CD4-positive, alpha-beta T cell treated with Interferon alpha-2 for 1 hour (primary cell): Measurements from ENCODE around the gene ZNF423.

ENCODE experiments used
- DNase-seq, 2 donors: peaks; one replicate each; pipeline ENCODE4 v3.0.0-alpha.2; 2020 to 2022

ZNF423 gene

DNA sequence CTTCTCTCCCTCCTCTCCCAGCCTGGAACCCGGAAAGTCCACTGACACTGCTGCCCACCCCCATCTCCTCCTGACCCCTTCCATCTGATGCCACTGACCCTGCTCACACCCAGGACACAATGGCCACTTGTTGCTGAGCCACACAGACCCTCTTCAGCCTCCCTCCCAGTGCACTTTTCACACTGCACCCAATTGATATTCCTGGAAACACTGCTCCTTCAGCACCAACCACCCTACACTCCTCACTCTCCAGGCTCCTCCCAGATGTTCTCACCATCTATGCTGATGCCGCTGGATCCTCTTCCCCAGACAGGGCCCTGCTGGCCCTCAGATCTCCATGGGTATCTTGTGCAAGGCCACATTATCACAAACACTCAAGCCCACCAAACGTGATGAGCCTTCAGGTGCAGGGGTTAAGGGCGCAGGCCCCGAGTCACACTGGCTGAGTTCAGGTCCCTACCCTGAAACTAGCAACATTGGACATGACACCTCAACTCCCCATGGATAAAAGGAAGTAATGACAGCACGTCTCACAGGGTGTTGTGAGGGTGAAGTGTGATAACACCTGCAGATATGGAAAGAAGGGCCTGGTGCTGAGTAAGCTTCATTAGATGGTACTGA lies 238.1 kb downstream of the ZNF423 start:
- DNase-seq, result no peak

DNA sequence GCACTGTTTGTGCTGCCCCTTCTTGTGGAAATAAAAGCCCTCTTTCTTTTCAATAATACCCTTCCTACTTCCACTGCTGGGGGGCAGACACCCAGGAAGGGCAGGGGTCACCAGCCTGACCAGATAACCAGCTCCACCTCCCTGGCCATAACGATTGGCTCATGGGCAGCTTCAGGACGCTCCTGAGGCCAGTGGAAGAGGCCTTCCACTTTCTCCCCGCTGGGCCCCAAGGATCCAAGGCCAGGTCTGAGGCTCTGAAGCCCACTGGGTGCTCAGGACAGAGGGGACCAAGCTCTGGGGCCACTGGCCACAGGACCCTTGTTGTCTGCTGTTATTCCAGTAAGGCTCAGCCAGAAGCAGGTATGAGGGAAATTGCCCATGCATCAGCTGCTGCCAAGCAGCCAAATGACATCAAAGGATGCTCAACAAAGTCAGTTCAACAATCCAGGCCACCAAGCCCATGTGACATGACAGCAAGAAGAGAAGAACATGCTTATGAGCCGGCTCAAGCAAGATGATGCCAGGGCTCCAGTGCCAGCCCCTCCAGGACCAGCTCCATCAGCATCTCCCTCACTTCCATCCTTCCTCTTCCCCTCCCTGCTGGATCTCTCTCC lies 238.8 kb downstream of the ZNF423 start:
- DNase-seq, result no peak

DNA sequence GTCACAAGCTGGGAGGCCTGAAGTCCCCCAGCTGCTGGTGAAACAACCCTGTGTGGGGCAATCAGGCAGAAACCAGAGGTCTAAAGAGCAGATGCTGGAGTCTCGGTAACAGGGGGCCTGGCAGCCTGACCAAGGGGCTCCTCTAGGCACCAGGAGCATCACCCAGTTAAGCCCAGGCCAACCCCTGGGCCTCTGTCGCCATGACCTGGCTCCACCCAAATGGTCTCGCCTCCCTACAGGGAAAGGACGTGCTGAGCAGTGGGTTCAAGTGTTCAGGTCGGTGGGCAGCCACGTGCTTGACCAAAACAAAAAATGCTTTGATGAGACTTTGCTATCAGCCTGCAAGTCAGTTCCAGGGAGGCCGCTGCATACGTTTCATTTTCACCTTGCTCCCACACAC lies 240.3 kb downstream of the ZNF423 start:
- no peak for DNase-seq

DNA sequence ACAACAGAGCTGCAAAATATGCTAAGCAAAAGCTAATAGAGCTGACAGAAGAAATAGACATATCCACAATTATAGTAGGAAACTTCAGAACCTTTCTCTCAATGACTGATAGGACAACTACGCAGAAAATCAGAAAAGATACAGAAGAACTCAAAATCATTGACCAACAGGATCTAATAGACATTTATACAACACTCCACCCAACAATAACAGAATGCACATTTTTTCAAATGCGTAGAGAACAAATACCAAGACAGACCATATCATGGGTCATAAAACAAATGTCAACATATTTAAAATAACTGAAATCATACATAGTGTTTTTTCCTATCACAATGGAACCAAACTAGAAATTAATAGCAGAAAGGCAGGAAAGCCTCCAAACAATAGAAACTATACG lies 244.9 kb downstream of the ZNF423 start:
- DNase-seq, result no peak

DNA sequence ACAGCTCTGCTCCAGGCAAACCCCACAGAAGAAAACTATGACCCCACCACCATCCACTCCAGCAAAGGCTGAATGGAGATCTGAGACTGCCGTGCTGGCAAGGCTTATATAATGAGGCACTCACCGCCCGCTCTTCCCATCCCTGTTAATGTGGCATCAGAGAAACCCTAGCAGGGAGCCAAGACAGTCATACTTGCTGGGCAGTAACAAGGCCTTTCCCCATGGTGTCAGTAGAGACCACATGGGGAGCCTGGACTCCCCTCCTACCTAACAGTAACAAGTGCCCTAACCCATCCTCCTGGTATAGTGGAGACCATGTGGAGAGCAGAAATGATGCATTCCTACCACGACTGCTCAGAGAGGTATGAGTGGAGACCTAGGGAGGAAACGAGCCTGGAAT lies 247.1 kb downstream of the ZNF423 start:
- DNase-seq, result no peak

DNA sequence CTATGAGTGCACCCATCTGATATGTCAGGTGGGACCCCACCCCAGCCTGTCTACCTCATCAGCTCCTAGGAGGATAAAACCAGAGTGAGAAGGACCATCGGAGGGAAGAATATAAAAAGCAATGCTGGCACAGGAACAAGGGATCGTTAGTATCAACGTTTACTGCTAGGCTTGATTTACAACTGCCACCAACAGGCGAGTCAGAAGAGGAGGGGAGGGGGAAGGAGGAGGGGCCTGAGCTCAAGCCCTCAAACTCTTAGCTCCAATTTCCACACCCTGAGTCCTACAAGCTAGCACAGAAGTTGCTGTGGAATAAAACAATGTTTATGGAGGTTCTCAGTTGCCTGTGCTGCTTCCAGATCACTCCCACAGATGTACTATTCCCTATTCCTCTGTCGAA lies 247.8 kb downstream of the ZNF423 start:
- DNase-seq, result no peak

DNA sequence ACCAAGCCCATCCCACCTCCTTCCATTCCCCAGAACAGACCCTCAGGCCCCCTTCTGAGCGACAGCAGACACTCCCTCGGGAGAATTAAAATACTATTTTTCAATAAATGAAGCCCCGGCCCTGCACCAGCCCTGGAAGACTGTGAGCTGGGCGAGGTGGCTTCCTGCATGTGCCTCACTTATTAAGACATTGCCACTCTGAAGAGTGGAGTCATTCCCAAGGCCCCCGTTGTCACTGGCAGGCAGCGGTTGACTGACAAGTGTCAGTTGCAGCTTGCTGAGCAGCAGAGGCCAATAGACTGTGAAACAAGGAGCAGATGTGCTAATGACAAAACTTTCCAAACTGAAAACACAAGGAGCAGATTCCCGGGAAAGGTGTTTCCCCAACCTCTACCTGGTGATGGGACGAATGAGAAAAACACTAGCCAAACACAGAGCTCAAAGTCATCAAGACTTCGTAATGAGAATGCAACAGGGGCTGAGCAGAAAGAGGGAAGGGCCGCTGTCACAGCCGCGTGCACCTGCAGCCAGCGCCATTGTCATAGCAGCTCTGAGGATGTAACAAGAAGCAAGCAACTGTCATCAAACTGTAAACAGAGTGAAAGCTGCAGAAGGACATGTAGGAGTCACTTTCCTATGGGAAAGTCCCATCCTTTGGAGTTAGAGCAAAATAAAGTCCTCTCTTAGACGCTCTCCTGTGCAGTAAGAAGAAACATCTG lies 250.2 kb downstream of the ZNF423 start:
- DNase-seq, result no peak

DNA sequence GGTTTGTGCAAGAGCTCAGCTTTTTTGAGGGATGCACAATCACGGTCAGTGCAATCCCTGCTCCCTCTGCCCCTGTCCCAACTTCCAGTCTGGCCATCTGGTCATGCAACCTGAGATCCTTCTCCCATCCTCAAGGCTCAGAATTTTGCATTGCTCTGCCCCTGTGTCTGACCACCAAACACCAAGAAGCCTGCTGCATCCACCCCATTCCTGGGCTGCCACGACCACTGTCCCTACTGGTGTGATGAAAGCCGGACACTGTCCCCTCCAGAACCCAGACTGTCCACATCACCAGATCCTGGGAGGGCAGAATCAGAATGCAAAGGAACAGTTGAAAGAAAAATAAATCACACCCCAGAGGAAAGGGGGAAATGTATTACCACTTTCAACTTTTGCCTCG lies 251.3 kb downstream of the ZNF423 start:
- no peak for DNase-seq

DNA sequence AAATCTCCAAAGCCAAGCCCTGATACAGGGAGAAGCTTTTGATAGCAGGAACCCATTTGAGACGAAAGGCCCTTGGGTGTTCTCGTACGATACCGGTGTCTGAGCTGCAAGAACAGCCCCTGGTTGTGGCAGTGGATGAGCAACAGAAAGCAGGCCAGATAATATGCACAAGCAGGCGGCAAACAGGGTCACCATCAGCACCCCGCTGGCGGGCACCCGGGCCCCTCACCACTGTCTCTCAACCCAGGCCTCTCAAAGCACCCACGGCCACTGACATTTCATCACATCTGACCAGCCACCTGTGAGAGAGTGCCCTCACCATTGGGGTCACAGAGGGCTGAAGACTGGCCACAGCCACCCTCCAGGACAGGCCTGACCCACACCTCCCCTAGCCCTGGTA lies 252.0 kb downstream of the ZNF423 start:
- DNase-seq, result no peak

DNA sequence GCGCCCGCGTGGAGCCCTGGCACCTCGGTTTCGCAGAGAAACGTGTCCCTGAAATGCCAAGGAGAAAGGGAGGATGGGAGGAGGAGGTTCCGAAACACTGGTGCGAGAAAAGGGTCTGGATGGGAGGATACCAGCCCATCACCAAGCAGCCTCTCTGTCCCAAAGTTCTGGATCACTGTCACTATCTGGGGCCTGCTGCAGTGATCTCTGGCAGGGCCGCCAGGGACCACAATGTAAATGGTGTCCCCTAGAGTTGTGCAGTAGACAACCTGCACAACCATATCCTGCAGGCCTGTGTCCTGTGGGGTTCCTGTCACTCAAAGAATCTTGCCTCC lies 253.0 kb downstream of the ZNF423 start:
- no peak for DNase-seq

DNA sequence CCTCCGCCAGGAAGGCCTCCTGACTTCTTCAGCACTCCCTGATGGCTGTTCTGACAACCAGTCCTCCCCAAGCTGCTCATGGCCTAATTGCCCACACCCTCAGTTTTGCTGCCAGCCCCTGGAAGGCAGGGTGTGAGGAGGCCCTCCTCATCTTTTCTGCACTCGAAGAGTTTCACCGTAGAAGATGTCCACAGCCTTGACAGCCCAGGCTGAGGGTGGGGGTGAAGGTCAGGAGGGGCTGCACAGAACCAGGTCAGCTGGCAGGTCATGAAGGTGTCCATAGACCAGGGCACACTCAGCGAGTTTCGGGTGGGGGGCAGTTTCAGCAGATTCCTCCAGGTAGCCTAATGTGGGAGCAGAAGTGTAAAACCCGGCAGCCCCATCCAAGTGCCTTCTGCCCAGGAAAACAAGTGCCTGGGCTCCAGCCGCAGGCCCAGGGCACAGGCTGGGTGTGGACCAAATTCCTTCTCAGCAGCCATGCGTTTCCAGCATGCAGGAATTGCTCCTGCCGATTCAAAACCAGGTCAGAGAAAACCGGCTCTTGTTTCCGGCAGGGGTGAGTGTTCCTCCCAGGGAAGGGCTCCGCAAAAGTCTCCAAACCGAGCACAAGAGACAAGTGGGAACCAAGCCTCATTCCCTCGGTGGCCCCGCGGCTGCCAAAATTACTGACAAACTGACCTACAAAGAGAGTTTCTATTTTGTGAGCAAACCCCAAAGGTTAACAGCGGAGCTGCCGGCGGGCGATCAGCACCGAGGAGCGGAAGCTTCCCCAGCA lies 253.5 kb downstream of the ZNF423 start:
- no peak for DNase-seq

DNA sequence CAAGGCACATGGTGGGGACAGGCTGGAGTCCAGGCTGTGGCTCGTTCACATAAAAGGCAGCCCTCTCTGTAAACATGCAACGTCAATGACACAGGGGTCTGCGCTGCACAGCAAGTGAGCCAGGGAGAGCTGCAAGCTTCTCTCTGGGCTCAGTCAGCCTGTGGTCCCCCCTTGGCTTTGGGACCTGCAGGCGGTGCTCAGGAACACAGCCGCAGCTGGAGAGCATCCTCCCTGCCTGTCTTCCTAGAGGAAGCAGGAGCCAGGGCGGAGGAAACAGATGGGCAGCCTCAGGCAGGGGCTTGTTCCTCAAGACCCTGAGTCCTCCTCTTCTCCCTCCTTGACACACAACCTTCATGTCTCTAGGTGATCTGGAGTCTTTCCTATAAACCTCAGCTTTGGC lies 254.3 kb downstream of the ZNF423 start:
- DNase-seq, result no peak

DNA sequence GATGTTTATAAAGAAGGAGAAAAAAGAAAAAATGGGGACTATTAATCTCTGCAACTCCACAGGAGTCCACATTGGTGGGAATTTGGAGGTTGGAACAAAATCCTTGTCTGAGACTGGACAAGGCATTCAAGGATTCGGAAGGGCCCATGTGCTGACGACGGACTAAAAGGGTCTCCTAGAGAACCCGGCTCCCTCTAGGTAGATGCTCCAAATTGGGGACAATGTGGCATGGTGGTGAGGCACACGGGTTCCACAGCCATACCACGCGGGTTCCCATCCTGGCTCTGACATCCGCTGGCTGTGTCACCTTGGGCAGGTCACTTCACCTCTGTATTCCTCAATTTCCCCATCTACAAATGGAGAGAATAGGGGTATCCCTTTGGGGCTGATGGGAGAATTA lies 254.9 kb downstream of the ZNF423 start:
- DNase-seq, result no peak

DNA sequence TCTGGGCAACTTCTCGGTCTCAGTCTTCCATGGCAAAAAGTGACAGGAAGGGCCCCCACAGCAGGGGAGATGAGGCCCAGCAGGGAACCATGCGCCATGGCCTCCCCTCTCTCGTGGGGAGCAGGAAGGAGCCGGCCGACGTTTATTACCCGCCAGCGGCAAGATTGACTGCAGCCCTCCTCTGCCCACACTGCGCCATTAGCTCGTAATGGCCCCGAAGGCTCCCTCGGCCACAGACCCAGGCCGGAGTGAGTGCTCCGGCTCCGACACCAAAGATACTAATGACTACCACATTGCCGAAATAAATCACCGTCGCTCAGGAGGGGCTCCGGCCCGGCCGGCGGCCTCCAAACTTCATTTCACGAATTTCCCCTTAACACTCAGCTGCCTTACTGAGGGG lies 255.4 kb downstream of the ZNF423 start:
- no peak for DNase-seq

DNA sequence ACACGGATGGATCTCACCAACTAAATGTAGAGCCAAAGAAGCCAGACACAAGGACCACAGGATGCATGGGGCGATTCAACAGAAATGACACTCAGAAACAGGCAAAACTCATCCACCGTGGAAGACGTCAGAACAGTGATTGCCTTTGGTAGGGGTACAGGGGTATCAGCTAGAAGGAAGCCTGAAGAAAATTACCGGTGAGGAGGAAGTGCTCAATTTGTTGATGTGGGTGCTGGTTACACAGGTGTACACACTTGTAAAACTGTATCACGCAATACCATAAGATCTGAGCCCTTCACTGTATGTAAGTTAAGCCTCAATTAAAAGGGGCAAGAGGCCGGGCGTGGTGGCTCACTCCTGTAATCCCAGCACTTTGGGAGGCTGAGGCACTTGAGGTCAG lies 256.2 kb downstream of the ZNF423 start:
- no peak for DNase-seq

DNA sequence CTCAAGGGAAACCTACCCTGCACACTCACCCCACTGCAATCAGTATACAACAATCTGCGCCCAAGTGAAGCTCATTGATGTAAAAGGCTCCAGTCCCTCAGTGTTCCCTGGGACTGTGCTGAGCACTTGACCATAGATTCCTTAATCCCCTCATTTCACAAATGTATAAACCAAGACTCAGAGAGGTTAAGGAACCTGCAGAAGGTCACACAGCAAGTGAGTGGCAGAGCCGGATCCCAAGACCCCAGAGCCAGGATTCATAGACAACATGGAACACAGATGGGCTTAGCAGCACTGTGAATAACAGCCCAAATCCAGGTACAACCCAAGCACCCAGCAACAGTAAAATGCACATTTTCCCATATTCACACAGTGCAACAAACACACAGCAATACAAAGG lies 256.6 kb downstream of the ZNF423 start:
- DNase-seq, result no peak

DNA sequence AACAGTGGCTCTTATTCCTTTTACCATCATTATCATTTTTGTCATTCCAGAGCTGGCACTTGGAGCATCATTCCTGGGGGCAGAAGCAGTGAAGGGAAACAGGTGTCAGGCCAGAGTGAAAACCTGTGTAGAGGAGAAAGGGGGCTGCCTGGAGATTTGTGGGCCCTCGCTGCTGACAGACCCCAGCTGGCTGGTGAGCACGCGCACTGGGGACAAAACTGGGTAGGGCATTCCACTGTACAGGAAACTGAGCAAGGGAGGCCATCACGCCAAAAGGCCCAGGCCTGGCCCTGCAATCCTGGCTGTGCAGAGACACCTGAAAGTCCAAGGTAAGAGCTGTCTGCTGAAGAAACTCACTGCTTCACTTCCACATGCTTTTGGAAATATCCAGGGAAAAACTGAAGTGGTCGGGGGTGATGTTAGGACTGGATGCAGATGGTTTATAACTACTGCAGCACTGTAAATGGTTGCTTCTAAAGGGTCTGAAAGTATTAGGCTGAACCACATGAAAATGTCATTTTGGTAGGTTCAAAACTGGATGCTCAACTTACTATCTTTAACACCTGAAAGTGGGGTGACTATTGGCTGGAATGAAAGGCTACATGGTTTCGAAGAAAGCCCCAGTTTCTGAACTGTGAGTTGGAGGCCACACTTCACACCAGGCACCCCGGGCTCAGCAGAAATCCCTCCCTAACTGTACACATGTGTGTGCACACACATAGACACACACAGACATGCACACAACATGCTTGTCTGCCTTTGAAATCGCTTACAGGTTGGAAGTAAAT lies 257.3 kb downstream of the ZNF423 start:
- DNase-seq, result no peak

DNA sequence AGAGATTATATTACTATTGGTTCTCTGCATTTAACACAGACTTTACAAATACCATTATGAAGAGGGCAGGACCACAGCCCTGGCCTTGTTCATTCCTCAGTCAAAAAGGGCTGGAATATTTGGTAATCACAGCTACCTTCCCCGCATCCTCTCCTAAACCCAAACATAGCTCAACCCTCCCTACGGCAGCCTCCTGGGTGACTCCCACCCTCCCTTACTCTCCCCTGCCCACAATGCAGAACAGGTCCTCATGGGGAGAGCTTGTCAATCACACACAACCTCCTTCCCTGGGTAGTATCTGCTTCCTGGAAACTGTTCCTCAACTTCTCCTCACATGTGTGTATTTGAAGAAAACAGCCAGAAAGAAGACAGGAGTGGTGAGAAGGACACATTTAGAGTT lies 258.1 kb downstream of the ZNF423 start:
- no peak for DNase-seq

DNA sequence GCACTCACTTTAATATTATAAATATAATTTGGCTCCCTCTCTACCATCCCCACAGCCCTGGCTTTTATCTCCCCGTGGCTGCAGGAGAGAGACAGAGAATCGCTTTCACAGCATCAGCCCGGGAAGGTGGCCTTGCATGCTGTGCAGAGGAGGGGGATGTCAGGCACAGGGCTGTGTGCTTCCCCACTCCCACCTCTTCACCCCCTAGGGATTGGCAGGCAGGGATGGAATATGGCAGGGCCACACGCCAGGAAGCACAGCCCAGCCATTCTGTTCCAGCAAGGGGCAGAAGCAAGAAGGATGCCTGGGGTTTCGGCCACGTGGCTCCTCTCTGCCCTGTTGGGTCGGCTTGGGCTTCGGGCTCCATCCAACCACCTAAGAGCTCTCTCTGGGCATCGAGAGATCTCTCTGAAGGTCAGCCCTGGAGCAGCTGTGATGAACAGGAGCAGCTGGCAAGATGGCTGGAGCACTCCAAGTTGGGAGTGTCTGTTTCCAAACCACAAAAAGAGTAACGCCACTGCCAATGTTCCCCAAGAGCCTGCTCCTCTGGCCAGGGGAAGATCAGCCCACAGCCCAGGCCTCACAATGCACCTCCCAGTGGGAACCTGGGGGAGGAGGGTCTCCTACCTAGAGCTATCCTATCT lies 259.1 kb downstream of the ZNF423 start:
- no peak for DNase-seq

DNA sequence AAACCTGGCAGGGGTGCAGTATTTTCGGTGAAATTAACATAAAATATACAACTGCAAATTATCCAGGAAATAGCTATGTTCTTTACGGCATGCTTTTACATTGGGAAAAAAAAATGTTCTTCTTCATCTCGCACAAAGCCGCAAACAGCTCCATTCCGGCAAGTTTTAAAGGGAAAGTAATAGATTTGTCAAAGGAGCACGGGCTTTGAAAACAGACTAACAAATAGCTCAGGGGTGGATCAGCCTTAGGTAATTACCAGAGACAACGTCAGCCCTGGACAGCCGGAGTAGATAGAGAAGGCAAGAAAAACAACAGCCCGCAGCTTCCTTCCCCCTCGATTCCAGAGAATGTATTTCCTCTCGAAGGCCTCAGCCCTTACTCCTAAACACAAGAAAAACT lies 259.8 kb downstream of the ZNF423 start:
- no peak for DNase-seq

DNA sequence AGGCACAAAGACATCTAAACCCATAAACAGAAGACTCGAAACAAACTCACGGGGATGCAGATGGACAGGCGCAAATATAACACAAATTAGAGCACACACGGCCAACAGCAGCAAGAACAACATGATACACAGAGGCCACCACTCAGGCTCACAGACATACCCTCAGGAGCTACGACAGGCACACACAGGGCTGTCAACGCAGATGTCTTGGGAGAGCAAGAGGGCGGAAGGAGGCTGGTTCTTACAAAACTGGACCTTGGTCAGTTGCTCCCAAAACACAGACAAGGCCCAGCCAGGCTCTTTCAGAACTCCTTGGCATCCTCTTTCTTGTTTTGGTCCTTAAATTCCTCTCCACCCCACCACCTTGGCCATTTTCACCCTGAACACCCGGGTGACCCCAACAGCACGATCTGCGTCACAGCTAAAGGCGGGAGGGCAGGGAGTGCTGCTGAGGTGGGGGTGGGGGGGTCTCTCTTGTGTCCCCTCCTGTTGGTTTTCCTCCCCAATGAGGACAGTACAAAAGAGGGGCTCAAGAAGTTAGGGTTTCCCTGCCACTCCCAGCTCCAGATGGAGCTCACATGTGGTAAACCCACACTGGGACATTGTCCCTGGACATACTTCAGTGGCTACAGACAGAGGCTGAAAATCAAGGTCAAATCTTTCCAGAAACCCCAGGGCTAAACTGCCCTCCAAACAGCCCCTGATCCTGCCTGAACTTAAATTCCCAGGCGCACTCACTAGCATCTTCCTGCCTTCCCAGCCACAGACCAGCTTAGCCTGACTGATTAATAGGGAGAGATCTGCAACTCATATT lies 261.0 kb downstream of the ZNF423 start:
- no peak for DNase-seq

DNA sequence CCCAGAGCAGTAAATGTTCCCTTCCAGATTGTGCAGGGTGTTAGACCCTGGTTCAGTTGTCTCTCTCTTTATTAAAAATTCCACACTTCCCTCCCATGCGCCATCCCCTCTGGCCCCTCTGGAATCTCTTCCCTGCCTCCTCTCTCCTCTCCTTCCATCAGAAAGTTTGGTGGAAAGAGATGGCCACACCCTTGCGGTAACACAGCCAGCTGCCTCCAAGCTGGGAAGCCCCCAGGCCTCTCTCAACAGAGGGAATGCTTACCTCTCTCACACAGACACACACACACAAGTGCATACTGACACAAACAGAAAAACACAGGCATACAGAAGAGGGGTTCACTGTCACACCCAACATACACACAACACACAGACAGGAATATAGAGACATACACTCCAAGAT lies 261.8 kb downstream of the ZNF423 start:
- DNase-seq, result no peak
